ENCODE measurements around the gene GPX3.

GRCh38 chr5:151077967-151078366 is 57.6 kb downstream of the GPX3 start:
- TF ChIP-seq EZH2 (IDR thresholded peaks at IDR 0.05; ENCODE audit: borderline replicate concordance, low read depth, low read length, severe bottlenecking) (no peak), CTCF (IDR thresholded peaks at IDR 0.05; ENCODE audit: extremely low read depth in 1 of 2, insufficient read depth in 1 of 2, low read depth in 1 of 2, low read length in 2 of 2) (no peak), JUN (IDR thresholded peaks at IDR 0.05; ENCODE audit: borderline replicate concordance, insufficient read depth, insufficient read length, low read depth) (no peak), MAX (IDR thresholded peaks at IDR 0.05; ENCODE audit: insufficient read depth, insufficient read length) (no peak), MYC (IDR thresholded peaks at IDR 0.05; ENCODE audit: low read depth, low read length) (no peak), POLR2A (IDR thresholded peaks at IDR 0.05; ENCODE audit: low read depth, low read length) (no peak)

All from endothelial cell of umbilical vein (primary cell).